DMS153 (cell line): ENCODE results near the gene HBG1.

Experiments
- DNase-seq: peaks from one replicate; lab custom pipeline; 2025; lab: John Stamatoyannopoulos, UW

Gene HBG1

GRCh38 chr11:5226732-5227310 lies 22.8 kb downstream of the HBG1 start, which contains the start of gene HBB:
Gene HBB (minus strand): TSS chr11:5227071. CDS start chr11:5227021, 50 bp downstream.
- DNase-seq, result no peak

DNA sequence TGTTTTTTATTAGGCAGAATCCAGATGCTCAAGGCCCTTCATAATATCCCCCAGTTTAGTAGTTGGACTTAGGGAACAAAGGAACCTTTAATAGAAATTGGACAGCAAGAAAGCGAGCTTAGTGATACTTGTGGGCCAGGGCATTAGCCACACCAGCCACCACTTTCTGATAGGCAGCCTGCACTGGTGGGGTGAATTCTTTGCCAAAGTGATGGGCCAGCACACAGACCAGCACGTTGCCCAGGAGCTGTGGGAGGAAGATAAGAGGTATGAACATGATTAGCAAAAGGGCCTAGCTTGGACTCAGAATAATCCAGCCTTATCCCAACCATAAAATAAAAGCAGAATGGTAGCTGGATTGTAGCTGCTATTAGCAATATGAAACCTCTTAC lies 24.2 kb downstream of the HBG1 start:
- DNase-seq, result no peak

GRCh38 chr11:5224538-5225479 lies 24.8 kb downstream of the HBG1 start:
- no peak for DNase-seq

DNA sequence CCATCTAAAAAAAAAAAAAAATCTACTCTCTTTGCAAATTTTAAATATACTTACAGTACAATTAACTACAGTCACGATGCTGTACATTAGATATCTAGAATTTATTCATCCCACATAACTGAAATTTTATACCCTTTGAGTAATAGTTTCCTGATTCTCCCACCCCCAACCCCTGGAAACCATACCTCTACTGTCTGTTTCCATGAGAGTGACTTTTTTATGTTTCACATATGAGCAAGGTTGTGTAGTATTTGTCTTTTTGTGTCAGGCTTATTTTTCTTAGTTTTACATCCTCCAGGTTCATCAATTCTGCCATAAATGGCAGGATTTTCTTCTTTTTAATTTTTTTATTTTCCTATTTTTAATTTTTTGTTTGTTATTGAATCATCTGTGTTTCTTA lies 26.0 kb downstream of the HBG1 start:
- DNase-seq, result no peak

GRCh38 chr11:5223146-5223545 lies 26.5 kb downstream of the HBG1 start:
- DNase-seq, result no peak

DNA sequence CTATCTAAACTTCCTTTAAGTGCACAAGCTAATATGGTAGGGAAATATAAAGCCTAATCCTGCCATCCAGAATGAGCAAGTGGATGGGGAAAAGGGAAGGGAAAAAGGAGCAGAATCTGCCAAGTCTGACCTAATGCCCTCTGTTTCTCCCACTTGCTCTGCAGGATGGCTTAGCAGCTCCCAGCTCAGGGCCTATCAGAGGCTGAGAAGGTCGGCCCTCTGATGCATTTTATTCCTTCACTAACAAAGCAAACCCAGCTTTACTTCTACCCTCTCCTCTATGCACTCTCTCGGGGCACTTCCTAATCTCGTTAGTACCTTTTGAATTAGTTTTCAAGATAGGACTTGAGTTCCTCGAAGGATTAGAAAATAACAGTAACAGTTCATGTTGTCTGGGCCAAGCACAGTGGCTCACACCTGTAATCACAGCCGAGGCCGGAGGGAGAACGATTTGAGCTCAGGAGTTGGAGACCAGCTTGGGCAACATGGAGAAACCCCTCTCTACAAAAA lies 39.2 kb downstream of the HBG1 start:
- DNase-seq, result no peak

- no peak for DNase-seq
These were observed 44.9 kb downstream of the HBG1 start for GRCh38 chr11:5204787-5205186.

DNA sequence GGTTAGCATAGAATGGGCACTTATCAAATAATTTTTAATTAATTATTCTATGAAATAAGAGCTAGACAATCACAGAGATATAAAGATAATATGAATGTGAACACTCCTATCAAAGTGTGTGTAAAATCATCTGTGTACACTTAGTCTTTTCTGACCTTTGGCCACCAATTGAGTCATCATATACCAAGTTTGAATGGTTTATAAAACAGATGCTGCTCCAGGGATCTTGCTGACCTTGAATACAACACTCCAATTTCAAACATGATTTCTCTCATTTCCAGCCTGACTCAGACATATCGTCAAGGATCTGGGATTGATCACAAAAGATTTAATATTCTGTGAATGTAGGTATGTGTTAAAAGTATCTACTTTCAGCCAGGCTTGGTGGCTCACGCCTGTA lies 46.3 kb downstream of the HBG1 start:
- DNase-seq, result no peak

GRCh38 chr11:5200582-5200981 lies 49.1 kb downstream of the HBG1 start, which contains the start of gene OR51V1:
Gene OR51V1 (minus strand): TSS chr11:5200682. CDS start chr11:5200682, 0 bp downstream.
- no peak for DNase-seq

DNA sequence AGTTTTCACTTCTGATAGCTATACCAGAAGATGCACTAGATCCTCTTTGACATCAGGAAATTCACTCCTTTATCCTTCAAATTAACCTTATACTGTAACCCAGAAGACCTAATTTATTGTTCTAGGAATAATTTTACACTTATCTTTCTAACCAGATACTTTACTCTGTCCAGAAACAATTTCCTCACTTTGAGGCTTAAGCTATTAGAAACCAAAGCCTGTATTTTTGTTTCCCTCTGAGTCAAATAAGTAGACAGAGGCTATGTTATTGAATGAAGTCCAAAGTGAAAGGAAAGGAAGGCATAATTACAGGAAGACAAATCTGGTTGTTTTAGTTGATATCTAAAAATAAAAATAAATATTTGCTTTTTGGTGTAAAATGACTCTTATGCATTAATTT lies 51.4 kb downstream of the HBG1 start:
- no peak for DNase-seq
